RPMI8226 (cell line): ENCODE results near the gene DTWD1.
"Not testable (repeated sequence)": the region's sequence is repeated elsewhere in the genome, so short reads cannot be mapped to it uniquely, and the experiment has no call there.

ENCODE experiments used
- DNase-seq: peaks from one replicate; pipeline ENCODE4 v3.0.0-alpha.2; 2015

The DTWD1 gene, protein sequence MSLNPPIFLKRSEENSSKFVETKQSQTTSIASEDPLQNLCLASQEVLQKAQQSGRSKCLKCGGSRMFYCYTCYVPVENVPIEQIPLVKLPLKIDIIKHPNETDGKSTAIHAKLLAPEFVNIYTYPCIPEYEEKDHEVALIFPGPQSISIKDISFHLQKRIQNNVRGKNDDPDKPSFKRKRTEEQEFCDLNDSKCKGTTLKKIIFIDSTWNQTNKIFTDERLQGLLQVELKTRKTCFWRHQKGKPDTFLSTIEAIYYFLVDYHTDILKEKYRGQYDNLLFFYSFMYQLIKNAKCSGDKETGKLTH

DNA sequence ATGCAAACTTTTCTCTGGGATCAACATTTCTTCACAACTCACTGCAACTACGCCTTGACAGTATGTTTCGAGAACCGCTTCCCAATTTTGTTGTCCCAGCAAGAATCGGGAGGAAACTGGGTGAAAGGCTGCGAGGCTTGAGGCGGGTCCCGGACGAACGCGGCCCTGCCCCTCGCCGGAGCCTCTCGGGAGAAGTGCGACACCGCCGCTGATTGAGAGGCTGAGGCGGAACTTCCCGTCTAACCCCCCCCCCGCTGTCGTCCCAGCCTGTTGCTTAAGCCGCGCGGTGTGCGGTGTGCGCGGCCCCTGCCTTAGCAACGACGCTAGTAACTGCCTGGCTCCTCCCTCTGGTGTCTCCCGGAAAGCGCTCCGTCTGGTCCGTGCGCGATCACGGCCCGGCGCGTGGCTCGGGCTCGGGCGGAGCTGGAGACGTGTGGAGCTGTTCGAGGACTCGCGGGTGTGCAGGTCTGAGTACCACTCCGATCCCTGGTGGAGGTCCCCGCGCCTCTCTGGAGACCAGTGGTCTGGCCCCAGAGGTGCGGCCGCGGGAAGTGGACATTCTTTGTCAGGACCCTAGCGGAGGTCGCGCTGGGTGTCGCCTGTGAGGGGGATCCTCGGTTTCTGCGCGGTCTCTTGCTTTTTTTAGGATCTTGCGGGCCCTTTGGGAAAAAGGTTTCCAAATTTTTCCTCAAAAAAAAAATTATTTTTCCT, at the start of gene DTWD1, which contains the start of gene FAM227B:
Gene DTWD1, plus strand, starts transcription at position 391 of the 711 bp plus-strand sequence. CDS start 4,120 bp downstream, outside the sequence.
Gene FAM227B, minus strand, starts transcription at position 161 of the 711 bp plus-strand sequence. CDS start 5,647 bp downstream, outside the sequence.
- peak; percentile 100 for DNase-seq

DNA sequence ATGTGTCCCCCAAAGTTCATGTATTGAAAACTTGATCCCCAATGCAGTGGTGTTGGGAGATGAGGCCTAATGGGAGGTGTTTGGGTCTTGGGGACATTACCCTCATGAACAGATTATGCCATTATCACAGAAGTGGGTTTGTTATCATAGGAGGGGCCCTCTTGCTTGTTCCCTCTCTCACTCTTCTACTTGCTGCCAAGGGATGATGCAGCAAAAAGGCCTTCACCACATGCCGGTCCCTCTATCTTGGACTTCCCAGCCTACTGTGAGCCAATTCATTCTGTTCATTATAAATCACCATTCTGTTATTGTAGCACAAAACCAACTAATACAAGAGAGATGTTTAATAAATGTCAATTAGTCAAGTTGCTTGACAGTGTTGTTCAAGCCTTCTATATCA, 47.4 kb upstream of the DTWD1 start:
- no peak for DNase-seq

DNA sequence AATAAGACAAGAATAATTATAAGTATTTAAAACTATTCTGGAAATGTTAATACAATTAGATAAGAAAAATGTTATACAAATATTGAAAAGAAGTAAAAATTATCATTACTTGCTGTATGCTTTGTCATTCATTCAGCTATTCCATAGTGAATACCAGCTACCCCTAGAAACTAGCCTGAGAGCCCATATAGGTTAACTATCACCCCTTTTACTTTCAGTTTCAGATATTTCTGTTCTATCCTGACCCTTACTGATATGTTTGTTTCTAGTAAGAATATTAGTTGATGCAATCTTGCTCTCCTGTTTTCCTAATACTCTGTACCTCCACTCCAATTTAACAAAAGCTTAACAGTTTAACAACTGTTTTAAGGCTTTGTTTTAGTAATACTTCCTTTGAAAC, 31.8 kb upstream of the DTWD1 start:
- no peak for DNase-seq

DNA sequence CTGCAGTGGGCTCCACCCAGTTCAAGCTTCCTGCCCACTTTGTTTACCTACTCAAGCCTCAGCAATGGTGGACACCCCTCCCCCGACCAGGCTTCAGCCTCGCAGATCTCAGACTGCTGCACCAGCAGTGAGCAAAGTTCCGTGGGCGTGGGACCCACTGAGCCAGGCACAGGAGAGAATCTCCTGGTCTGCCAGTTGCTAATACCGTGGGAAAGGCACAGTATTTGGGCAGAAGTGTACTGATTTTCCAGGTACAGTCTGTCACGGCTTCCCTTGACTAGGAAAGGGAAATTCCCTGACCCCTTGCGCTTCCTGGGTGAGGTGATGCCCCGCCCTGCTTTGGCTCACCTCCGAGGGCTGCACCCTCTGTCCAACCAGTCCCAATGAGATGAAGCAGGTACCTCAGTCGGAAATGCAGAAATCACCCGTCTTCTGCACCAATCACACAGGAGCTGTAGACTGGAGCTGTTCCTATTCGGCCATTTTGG, 28.0 kb upstream of the DTWD1 start:
- not testable (repeated sequence) for DNase-seq

DNA sequence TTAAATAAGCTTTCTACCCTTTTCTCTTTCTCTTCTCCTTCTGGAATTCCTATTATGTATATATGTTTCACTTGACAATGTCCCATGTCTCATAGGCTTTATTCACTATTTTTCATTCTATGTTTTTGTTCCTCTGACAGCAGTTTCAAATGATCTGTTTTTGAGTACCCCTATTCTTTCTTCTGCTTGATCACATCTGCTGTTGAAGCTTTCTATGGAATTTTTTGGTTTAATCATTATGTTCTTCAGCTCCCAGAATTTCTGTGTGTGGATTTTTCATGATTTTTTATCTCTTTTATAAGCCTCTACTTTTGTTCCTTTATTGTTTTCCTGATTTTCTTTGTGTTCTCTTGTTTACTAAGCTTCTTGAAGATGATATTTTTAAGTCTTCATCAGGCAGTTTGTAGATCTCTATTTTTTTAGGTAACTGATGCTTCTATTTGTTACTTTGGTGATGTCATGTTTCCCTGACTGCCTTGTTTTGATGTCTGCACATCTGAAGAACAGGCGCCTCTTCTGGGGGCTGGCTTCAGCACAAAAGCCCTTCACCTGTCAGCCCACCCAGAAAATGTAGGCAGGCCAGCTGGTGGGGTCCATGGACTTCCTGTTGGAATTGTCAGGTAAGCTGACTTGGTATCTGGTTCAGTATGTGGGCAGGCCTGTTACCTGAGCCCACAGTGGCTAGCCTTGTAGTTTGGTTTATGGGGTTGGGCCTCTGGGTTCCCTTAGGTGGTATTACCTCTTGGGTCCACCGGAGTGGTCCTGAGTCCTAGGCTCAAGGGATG, 16.0 kb upstream of the DTWD1 start:
- DNase-seq = no peak

DNA sequence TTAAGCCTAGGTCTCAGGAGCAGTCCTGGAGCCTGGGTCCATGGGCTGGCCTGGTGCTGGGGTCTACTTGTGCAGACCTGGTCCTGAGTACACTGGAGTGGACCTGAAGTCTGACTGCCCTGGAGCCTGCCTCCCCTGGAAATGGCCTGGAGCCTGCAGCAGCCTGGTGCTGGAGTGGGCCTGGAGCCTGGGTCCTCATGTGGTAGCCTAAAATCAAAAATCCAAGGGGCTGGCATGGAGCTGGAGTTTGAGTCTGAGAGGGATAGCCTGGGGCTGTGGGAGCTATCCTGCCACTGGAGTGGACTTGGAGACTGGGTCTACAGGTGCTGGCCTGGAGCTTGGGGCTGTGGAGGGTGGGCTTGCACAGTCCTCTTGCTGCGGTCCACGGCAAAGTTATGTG, 15.3 kb upstream of the DTWD1 start:
- DNase-seq = no peak

DNA sequence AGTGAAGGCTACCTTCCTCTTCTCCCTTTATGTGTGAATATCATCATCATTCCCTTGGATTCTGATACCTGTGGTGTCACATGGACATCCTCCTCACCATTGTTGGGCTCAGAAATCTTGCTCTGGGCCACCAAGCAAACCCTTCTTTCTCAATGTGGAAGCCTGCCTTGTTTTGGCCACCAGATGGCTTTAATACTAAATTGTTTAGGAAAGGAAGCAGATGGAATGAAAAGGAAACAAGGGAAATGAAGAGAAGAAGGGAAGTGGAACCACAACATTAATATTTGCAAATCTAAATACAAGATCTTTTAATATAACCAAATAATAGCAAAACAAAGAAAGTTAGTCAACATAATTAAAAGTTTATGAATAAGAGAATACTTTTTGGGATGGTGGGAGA, 14.3 kb upstream of the DTWD1 start:
- no peak for DNase-seq

DNA sequence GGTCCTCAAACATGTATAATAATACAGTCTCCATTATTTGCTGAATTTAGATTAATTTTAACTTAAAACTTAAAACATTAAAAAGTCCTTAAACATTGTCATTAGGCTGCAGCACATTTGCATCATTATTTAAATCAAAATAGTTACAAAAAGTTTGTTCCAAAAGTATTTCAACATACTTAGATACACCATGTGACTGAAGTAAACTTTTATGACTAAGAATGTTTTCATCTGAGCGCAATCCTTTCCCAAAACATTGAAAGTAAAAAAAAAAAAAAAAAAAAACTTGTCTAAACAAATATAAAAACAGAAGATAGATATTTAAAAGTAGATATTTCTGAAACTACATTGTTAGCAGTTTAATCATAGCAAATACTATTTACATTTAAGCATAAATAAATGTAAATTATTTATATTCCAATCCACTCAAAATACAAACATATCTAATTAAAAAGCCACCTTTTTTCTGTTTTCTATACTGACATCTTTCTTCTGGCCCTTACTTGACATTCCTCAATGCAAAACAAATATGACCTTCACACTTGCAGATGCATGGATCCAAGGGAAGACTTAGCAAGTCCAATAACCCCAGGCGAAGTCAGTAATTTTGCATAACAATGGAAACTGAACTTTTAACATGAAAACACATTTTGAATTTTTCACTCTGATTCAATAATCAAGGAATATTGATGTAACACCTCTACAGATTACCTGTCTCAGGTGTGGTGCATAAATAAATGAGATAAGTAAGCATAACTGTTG, 10.5 kb upstream of the DTWD1 start:
- no peak for DNase-seq

DNA sequence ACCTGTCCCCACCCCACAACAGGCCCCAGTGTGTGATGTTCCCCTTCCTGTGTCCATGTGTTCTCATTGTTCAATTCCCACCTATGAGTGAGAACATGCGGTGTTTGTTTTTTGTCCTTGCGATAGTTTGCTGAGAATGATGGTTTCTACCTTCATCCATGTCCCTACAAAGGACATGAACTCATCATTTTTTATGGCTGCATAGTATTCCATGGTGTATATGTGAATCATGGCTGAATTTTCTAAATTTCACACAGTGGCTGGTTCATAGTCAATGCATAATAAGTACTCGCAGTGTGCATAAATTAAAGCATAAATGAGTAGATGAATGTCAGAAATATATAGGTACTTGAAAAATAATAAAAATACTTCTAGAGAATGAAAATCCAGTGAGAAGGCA, 8.6 kb upstream of the DTWD1 start:
- DNase-seq = not testable (repeated sequence)

DNA sequence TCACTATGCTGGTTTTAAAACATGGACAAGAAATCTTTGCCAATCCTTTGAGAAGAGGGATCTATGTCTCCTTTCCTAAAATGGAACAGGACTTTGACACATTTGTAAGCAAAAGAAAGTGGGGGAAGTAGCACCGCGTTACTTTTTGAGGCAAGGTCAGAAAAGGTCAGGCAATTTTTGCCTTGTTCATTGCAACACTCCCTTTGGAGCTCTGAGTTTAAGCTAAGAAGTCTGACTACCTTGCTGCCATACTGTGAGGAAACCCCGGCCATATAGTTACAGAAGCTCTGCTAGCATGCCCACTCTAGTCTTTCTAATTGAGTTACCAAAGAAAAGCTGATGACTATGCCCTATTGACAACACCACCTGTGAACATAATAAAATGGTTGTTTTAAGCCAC, 1.6 kb upstream of the DTWD1 start:
- no peak for DNase-seq

DNA sequence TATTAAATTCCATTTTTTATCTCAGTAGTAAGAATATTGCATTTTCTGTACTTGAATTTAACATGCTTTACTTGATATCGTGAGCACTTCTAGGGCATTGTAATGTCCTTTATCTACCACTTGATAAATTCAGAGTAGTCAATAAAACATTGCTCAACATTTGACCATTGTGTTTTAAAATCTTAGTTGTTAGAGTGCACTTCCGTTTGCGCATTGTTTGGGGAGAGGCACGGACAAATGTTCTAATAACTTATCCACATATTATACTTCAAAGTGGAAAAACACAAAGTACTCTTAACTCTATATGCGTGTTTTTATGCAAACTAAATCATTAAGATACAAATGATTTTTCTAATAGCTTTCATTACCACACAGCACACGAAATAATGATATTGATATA, 649 bp upstream of the DTWD1 start:
- DNase-seq = peak; percentile 20

DNA sequence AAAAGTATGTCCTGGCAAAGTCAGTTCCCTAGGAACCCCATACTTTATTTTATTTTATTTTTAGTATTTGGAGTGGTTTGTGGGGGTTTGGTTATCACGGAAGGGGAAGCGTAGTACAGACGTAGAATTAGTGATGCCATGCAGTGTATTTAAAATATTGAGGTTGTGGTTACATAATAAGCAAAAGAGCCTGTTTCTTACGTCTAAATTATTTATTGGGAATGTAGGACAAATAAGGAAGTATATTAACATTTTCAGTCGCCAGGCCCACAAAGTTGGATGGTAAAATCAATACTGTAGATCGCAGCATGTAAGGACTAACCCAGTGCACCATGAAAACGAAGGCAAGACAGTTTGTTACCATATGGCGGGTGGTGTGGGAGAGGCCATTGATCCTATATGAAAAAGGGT, 558 bp downstream of the DTWD1 start:
- peak; percentile 60 for DNase-seq

DNA sequence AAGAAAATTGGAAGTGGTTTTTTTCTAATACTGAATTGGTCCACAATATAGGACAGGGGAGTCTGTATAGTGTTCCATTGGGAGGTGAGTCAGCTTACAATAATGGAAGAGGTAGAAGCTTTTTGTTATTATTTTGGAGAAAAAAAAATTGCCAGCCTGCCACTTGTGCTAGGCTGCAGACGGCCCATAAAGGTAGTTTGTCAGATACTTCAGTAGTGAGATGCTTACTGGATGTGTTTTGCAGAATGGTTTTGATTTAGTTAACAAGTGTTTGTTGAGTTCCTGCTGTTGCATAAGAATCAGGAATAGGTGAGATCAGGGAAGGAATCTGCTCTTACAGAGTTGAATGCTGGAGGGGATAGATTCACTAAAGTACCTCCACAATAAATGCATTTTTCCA, 1.0 kb downstream of the DTWD1 start:
- peak; percentile 12 for DNase-seq

DNA sequence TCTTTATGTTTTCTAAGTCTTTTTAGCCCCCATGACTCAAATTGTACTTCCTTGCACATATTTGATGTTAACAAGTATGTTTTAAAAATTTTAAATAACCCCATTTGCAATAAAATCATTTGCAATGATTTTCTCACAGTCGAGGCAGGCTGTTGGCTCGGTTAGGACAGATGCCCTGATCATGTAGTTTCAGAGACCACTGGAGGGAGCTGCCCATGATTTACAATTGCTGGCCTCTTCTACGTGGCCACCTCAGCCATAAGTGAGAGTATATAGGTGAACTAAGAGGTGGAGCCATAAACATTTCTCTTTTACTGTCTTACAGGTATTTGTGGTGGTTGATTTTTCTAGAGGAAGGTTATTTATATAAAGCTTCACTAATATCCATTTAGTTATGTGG, 1.7 kb downstream of the DTWD1 start:
- DNase-seq = peak; percentile 24

DNA sequence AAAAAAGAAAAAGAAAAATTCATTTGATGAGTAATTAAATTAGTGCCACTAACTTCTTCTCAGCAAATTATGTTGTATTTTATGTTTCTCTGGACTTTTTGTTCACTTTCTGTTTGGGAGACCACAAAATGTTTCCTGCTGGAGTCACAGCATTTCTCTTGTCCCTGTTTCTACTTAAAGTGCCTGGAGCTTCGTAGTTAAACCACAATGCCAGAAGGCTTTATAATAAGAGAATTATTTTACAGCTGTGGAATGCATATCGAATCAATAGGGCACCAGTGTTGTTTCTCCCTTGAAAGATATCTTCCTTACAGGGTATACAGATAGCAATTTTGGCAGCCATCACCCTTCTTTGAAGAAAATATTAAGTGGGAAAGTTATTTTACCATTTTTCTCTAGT, 3.2 kb downstream of the DTWD1 start:
- DNase-seq = no peak

DNA sequence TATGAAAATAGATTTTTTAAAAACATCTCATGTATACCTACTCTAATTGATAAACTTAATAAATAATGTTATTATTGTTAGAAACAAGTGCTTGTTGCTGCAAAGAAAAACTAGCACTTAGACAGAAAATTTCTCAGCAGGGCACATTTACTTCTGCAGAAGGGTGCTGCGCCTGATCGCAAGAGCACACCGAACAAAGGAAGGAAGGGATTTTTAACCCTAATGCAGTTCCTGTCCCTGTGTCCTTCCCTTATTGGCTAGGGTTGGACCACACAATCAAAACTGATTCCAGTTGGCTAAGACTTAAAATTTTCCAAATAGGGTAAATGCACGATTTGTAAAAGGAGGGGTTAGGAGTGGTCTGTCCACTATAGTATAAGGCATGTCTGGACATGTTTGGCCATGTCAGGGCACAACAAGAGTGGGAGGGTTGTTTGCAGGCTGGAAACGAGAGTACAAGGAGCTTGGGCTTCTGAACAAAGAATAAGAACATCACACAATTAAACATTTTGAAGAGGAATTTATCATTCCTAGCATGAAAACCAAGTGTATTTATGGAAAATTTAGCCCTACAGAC, 4.7 kb downstream of the DTWD1 start:
- DNase-seq = no peak

DNA sequence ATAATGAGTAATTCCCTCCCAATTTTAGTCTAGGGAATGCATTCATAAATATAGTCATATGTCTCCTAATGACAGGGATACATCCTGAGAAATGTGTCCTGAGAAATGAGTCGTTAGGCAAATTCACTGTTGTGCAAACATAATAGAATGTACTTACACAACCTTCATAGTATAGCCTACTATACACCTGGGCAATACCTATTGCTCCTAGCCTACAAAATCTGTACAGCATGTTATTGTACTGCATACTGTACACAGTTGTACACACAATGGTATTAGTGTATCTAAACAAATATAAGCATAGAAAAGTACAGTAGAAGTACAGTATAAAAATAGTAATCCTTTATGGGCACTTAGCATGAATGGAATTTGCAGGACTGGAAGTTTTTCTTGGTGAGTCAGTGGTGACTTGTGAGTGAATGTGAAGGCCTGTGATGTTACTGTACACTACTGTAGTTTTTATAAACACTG, 6.6 kb downstream of the DTWD1 start:
- no peak for DNase-seq

DNA sequence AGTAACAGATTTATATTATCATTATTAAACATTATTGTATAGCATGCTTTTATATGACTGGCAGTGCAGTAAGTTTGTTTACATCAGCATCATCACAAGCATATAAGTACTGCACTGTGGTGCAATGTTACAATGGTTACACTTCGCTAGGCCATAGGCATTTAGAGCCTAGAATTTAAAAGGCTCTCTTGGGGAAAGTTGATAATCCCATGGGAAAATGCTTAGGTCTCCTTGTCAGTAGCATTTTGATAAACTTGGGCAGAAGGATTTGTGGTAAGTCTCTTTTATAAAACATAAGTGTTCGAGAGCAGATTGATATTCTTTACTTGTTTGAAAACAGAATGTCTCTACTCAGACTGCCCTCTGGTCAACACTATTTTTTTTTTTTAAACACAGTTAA, 7.5 kb downstream of the DTWD1 start:
- DNase-seq = no peak

DNA sequence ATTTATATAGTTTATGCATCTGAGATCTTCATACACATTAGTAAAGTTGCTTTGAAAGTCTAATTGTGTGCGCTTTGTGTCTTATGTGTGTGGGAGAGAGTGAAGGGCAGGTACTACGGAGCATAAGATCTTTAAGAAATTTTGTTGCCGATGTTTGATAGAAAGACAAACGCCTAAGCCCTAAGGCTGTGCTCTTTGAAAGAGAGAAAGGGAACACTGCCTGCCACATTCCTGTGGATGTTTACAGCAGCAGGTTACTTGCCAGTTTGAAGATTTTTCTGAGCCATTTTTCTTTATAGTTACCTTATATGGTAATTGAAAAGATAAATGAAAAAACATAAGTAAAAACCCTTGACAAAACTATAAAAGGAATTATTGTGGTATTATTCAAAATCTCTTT, 17.0 kb downstream of the DTWD1 start:
- DNase-seq = no peak

DNA sequence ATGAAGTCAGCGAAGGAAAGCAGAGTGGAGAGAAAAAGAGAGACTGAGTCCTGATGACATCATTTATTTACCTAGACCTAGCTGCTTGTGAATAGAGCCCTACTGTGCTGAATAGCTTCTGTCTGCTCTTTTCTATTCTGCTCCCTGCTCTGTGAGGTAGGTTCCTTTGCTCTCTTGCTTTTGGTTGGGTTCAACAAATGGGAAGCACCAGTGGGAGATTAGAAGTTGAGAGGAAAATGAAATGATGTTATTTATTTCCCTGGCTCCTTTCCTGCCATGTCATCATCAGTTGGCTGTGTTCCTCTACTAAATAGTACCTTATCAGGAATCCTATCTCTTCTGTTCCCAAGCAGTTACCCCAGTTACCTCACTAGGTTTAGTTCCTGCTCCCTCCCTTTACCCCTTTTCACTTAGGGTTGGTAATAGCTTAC, 23.5 kb downstream of the DTWD1 start:
- DNase-seq = no peak

DNA sequence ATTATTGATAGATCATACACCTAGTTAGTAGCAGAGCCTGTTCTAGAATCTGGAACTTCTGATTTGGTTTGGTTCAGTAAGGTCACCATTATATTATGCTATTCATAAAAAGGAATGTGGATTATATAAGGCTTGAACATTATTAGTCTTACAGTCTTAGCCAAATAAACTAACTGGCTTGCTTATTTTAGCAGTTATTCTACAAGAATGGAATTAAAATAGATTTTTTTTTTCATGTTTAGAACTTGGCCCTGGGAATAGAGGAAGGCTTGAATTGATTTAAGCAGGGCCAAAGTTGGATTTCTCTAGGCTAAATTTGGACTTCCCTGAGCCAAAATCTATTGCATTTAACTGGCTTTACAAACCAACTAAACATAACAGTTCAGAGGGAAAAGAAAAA, 24.4 kb downstream of the DTWD1 start:
- DNase-seq = no peak

DNA sequence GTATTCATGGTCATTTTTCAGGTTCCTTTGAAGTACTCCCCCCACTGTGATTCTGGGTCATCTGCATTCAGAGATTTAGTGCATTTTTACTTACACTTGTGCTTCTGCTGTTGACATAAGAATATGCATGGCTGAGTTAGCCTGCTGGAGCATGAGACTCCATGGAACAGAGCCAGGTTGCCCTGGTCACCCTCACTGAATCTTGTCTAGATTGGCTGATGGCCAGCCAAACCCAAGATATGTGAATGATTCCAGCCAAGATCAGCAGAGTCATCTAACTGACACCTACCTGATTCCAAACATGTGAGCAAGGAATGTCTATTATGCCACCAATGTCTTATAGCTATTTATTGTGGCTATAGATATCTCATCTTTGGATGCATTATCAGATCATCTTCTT, 25.1 kb downstream of the DTWD1 start:
- peak; percentile 23 for DNase-seq
